GM21619 (cell line): Measurements from ENCODE around the gene MRI1.
A peak's percentile ranks its signal among the peaks of the same experiment; 100 is the strongest.
"Not testable (repeated sequence)": the region's sequence is repeated elsewhere in the genome, so short reads cannot be mapped to it uniquely, and the experiment has no call there.

ENCODE experiments used
- ATAC-seq: cut with Tn5 transposase; IDR thresholded peaks from one replicate; pipeline ENCODE4 v1.9.1; 2021; ENCODE audit not compliant: unreplicated experiment

MRI1 gene

DNA sequence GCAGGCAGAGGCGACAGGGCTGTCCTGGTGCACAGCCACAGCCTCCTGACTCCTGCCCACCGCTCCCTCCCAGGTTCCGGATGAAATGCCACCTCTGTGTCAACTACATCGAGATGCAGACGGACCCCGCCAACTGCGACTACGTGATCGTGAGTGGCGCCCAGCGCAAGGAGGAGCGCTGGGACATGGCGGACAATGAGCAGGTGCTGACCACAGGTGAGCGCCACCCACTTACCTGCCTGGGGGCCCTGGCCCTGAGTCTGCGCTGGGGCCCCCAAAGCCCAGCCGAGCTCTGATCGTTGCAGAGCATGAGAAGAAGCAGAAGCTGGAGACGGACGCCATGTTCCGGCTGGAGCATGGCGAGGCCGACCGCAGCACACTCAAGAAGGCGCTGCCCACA, 5.5 kb upstream of the MRI1 start:
- no peak for ATAC-seq

DNA sequence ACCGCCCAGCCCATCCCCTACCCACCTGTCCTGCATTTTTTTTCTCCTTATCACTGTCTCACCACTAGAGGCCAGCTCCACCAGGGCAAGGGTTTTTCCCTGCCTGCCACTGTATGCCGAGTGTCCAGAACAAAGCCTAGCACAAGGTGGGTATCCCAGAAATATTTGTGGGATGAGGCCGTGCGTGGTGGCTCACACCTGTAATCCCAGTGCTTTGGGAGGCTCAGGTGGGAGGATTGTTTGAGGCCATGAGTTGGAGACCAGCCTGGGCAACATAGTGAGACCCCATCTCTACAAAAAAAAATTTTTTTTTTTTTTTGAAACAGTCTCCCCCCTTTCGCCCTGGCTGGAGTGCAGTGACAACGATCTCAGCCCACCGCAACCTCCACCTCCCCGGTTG, 2.9 kb upstream of the MRI1 start:
- no peak for ATAC-seq

DNA sequence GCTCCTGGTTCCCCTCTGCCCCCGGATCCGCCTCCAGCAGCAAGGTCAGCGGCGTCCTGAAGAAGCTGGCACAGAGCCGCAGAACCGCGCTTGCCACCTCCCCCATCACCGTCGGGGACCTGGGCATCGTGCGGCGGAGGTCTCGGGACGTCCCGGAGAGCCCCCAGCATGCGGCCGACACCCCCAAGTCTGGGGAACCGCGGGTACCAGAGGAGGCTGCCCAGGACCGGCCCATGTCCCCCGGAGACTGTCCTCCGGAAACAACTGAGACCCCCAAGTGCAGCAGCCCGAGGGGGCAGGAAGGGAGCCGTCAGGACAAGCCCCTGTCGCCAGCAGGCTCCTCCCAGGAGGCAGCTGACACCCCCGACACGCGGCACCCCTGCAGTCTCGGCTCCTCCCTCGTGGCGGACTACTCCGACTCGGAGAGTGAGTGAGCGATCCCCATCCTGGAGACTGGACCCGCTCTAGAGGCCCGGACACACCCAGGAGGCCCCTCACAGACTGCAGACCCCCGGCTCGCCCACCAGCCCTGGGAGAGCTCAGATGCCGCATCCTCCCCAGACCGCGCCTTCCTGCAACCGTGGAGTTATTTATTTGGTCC, 1.6 kb upstream of the MRI1 start:
- ATAC-seq, result no peak

- no peak for ATAC-seq
Observed at GRCh38 chr19:13763265-13763664, 1.1 kb upstream of the MRI1 start.

DNA sequence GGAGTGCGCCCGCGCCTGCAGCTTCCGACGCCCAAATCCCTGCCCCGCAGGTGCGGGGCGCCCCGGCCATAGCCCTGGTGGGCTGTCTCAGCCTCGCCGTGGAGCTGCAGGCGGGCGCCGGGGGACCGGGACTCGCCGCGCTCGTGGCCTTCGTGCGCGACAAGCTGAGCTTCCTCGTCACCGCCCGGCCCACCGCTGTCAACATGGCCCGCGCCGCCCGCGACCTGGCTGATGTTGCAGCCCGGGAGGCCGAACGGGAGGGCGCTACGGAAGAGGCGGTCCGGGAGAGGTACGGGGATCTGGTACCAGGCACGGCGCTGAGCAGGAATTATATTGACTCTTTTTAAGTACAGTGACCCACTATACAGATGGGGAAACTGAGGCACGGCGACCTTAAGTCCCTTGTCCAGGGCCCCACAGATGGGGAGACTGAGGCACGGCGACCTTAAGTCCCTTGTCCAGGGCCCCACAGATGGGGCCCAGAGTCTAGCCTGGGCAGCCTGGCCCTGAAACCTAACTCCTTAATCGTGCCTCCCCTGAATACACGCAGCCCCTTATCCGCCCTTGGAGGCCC, 586 bp downstream of the MRI1 start:
- ATAC-seq, result no peak

GRCh38 chr19:13765395-13766094, 1.2 kb downstream of the MRI1 start:
- ATAC-seq, result no peak

DNA sequence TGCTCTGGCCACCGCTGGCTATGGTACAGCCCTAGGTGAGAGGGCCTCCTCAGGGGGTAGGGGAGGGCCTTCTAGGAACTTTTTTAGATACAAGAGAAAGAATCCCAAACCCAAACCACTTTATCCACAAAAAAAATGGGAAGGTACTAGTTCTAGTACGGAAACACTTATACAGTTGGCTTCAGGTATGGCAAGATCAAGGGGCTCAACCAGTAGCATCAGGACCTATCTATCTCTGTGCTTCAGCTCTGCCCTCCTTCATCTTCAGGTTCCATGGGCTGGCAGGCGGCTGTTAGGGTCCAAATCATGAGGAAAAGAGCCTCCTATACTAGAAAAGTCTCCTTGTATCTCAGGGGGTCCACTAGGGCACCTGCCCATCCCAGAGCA, 1.8 kb downstream of the MRI1 start:
- ATAC-seq, result no peak

- ATAC-seq, result no peak
Observed at GRCh38 chr19:13768510-13768909, 4.2 kb downstream of the MRI1 start.

DNA sequence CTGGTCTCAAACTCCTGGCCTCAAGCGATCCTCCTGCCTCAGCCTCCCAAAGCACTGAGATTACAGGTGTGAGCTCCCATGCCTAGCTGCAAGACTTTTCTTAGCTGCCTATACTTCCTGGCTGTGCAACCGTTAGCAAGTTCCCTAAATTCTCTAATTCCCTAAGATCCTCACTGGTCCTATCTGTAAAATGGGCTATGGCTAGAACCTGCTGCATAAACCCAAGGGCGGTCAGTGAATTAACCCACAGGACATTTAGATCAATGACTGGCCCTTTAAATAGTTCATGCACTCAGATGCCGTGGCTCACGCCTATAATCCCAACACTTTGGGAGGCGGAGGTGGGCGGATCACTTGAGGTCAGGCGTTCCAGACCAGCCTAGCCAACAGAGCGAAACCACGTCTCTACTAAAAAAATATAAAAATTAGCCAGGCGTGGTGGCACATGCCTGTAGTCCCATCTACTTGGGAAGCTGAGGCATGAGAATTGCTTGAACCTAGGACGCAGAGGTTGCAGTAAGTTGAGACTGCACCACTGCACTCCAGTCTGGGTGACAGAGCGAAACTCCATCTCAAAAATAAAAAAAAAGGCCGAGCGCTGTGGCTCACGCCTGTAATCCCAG, 5.8 kb downstream of the MRI1 start:
- ATAC-seq, result no peak

- peak; percentile 91 for ATAC-seq
Observed at GRCh38 chr19:13774217-13775191, 10.2 kb downstream of the MRI1 start, which contains the start of gene C19orf53. Gene C19orf53, plus strand, starts transcription at chr19:13774456. Its CDS starts 22 bp downstream, at chr19:13774478.

- no peak for ATAC-seq
Observed at GRCh38 chr19:13778398-13778797, 14.1 kb downstream of the MRI1 start.

DNA sequence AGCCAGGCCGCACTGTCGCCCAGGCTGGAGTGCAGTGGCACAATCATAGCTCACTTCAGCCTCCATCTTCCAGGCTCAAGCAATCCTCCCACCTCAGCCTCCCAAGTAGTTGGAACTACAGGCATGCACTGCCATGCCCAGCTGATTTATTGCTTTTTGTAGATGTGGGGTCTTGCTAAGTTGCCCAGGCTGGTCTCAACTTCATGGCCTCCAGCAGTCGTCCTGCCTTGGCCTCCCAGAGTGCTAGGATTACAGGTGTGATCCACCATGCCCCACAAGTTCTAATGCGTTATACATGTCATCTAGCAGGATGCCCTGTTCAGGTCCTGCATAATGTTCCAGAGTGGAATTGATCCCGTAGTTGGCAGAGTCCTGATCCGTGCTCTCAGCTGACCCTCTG, 14.5 kb downstream of the MRI1 start:
- no peak for ATAC-seq

GRCh38 chr19:13779794-13780193, 15.5 kb downstream of the MRI1 start:
- not testable (repeated sequence) for ATAC-seq

DNA sequence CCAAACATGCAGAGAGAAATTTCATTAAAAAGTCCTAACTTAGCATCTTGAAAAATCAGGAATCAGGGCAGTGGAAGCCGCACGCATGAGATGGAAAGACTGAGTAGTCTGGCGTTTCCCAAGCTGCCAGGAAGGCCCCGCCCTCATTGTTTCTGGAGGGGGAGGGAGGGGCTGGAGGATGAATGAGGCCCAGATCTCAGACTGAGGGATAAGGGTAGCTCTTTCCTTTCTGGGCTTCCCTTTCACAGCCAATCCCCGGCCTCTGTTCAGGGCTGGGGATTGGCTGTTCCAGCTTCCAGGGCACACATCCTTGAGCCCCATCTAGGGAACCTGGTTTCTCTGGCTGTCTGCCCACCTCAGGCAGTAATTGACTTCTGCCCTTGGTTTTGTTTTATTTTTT, 17.2 kb downstream of the MRI1 start:
- no peak for ATAC-seq

GRCh38 chr19:13782537-13782936, 18.2 kb downstream of the MRI1 start:
- ATAC-seq, result no peak

DNA sequence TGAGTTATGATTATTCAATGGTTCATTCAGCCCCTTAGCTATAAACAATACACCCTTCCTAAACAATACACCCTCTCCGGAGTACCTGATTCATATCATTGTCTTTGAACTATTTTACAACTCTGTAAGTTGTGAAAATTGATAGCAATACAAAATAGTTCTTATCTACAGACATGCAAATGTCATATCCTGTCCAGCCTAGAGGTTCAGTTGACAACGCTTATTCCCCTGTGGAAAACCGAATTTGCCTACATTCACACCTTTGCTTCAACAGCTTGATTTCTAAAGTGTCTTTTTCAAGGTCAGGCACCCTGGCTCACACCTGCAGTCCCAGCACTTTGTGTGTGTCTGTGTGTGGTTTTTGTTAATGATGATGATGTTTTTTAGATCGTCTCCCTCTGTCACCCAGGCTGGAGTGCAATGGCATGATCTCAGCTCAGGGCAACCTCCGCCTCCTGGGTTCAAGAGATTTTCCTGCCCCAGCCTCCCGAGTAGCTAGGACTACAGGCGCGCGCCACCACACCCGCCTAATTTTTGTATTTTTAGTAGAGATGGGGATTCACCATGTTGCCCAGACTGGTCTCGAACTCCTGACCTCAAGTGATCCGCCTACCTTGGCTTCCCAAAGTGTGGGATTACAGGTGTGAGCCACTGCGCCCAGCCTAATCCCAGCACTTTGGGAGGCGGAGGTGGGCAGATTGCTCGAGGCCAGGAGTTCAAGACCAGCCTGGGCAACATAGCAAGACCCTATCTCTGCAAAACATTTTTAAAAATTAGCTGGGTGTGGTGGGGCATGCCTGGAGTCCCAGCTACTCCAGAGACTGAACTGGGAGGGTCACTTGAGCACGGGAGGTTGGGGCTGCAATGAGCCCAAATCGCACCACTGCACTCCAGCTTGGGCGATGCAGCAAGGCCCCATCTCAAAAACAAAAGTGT, 19.5 kb downstream of the MRI1 start:
- no peak for ATAC-seq

DNA sequence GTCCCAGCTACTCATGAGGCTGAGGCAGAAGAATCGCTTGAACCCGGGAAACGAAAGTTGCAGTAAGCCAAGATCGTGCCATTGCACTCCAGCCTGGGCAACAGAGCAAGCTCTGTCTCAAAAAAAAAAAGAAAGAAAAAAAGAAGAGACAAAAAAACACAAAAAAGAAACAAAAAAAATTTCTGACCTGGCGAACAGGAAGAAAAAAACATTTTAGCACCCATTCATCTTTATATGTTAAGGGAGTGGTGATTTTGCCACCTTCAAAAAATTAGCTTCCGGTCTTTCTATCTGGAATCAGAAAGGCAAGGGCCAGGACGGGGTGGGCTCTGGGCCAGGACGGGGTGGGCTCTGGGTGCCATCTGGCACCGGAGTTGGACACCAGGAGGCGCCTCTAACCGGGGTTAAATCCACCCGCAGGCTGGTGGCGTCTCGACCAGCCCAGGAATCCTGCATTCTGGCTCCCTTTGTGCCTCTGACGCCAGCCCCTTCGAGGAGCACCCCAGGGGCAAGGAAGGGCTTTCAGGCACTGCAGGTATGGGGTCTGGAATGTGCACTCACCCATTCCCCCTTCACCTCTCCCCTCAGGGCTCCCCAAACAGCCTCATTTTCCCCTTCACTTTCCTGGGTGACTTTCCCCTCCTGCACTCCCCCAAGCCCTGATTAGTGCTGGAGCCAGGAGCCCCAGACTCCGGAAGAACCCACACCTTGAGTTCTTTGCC, 20.6 kb downstream of the MRI1 start:
- ATAC-seq, result no peak

- no peak for ATAC-seq
Observed at GRCh38 chr19:13788991-13789390, 24.7 kb downstream of the MRI1 start.

DNA sequence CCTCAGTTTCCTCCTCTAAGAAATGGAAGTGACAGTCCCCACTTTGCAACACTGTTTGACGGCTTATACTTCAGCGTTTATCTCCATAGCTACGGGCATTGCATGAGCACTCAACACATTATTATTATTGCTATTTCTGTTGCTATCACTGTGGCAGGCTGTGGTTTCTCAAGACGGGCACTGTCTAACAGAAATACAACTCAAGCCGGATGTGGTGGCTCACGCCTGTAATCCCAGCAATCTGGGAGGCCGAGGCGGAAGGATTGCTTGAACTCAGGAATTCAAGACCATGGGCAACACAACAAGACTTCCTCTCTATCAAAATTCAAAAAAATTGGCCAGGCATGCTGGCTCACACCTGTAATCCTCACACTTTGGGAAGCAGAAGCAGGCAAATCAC, 26.0 kb downstream of the MRI1 start:
- no peak for ATAC-seq
